ENCODE measurements around the gene LRFN2.

DNA sequence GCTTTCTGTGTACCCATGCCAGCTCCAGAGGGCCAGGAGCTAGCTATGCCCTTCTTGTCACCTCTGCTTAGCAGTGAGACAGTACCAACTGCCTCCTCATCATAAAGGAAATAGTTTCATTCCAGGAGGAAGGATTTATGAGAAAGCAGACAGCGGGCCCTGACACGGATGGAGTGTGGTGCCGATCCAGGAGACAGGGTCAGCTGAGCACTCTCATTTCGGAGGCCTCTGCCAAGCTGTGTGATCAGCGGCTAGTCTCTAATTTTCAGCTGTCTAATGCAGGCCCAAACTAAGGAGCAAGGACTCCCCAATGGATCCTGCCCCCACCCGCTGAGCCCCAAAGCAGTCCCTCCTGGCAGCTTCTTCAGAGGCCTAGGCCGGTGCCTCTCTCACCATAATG lies 103.1 kb downstream of the LRFN2 start:
- TF ChIP-seq, protein P1, sequence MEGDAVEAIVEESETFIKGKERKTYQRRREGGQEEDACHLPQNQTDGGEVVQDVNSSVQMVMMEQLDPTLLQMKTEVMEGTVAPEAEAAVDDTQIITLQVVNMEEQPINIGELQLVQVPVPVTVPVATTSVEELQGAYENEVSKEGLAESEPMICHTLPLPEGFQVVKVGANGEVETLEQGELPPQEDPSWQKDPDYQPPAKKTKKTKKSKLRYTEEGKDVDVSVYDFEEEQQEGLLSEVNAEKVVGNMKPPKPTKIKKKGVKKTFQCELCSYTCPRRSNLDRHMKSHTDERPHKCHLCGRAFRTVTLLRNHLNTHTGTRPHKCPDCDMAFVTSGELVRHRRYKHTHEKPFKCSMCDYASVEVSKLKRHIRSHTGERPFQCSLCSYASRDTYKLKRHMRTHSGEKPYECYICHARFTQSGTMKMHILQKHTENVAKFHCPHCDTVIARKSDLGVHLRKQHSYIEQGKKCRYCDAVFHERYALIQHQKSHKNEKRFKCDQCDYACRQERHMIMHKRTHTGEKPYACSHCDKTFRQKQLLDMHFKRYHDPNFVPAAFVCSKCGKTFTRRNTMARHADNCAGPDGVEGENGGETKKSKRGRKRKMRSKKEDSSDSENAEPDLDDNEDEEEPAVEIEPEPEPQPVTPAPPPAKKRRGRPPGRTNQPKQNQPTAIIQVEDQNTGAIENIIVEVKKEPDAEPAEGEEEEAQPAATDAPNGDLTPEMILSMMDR (IDR thresholded peaks at IDR 0.05) = no peak
- no peak for TF ChIP-seq POLR2A (IDR thresholded peaks at IDR 0.05)
